DMS114 treated with DMSO at 0.1 percent for 48 hours (cell line): Measurements from ENCODE around the gene NMT2.

Experiments used
- DNase-seq: peaks from one replicate; lab custom pipeline; 2025; ENCODE audit not compliant: unreplicated experiment; lab: John Stamatoyannopoulos, UW

Gene NMT2

DNA sequence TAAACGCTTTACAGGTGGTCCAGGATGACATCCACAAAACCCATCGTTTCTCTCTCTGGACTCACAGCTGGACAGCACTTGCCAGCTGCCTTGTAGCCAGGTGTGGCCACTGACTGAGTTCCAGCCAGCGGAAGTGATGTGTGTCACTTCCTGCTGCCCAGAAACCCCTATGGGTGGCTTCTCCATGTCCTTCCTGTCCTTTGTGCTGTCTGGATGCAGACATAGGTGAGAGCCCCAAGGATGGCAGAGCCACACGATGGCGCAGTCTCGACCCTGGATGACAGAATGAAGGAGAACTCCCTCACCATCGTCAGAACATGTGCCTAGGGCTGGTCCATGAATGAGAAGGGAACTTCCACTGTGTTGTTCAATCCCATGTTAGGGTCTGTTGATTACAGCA lies 22.1 kb downstream of the NMT2 start:
- DNase-seq: no peak

DNA sequence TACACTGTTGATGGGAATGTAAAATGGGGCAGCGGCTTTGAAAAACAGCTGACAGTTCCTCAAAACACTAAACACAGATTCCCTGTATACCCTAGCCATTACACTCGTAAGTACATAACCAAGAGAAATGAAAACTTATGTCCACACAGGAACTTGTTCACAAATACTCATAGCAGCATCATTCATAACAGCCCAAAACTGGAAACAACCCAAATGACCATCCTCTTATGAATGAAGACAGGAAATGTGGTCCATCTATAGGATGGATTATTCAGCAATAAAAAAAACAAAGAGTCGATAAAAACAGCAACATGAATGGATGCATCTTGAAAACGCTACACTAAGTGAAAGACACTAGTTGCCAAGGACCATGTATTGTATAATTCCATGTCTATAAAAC lies 23.7 kb downstream of the NMT2 start:
- DNase-seq: no peak

- no peak for DNase-seq
Observed at GRCh38 chr10:15141136-15142054, 27.1 kb downstream of the NMT2 start.

- no peak for DNase-seq
Observed at GRCh38 chr10:15140698-15141097, 27.8 kb downstream of the NMT2 start.

GRCh38 chr10:15137636-15138035 lies 30.9 kb downstream of the NMT2 start:
- DNase-seq: no peak

DNA sequence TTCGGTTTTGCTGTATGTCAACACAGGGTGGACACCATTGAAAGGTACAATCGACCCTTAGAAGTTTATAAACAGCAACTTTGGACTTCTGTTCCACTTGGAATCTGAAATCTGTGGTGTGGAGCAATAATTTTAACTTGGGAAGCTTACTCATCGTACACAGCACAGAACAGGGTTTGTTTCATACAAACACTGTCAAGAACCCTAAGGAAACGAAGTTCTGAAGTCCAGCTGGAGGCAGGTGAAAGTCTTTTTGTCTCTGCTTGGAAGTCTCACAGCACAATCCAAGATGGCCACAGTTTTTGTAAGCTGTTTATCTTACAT lies 31.5 kb downstream of the NMT2 start:
- no peak for DNase-seq

DNA sequence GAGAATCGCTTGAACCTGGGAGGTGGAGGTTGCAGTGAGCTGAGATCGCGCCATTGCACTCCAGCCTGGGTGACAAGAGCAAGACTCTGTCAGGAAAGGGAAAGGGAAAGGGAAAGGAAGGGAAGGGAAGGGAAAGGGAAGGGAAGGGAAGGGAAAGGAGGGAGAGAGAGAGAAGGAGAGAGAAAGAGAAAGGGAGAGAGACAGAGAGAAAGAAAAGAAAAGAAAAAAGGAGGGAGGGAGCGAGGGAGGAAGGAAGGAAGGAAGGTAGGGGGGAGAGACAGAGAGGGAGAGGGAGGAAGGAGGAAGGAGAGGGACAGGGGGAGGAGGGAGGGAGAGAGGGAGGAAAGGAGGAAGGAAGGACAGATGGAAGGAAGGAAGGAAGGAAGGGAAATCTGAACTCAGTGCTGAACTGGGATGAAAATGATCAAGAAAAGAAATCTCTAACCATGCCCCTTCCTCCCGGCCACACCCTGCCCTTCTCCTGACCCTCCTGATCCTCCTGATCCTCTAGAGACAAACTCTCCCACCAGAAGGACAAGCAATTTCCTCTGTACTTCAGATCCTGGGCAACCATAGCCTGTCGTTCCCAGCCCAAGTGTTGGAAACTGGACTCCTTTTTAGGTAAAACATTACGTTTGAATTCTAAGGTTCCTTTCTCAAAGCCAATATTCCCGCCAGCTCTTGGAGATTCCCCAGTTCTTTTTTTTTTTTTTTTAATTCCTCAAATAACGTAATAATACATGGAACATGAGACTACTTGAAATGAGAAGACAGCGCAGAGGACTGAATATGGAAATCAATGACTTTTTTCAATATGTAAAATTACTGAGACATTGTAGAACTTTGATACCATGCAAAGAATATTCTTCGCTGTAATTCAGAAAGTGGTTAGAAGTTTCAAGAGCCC lies 32.1 kb downstream of the NMT2 start:
- DNase-seq: no peak

- no peak for DNase-seq
Observed at GRCh38 chr10:15131330-15131729, 37.2 kb downstream of the NMT2 start.

- DNase-seq: no peak
Observed at GRCh38 chr10:15124908-15125307, 43.6 kb downstream of the NMT2 start.

DNA sequence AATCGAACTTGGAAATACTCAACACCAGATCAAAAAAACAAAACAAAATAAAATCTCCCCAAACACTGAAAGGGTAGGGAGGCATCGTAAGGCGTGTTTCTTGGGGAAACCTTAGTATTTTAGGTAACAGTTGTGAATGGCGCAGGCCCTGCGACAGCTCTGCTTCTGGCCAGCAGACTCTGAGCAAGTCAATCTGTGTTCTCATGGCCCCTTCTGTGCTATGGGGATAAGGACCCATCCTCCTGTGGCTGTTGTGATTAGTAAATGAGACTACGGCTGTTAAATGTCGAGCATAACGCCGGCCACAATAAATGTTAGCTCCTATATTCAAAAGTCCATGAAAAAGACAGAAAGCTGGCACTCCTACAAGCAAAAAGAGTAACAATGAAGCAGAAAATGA lies 44.3 kb downstream of the NMT2 start:
- DNase-seq: no peak

DNA sequence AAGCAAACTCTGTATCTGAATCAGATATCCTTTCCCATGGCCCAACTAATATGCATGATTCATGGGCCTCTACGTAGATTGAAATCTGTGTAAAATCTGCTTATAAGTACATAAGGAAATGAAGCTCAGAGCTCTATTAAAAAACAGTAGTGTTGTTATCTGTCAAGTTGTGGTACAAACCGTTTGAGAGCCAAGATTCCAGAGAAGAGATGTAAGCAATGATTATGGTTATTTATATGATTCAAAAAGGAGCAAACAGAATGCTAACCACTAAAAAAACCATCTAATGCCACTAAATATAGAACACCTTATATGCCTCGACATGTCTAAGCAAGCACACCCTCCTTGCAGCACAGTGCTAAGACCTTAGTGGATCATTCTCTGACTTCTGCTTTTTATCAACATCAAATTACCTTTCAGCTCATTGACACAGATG lies 44.7 kb downstream of the NMT2 start:
- no peak for DNase-seq

DNA sequence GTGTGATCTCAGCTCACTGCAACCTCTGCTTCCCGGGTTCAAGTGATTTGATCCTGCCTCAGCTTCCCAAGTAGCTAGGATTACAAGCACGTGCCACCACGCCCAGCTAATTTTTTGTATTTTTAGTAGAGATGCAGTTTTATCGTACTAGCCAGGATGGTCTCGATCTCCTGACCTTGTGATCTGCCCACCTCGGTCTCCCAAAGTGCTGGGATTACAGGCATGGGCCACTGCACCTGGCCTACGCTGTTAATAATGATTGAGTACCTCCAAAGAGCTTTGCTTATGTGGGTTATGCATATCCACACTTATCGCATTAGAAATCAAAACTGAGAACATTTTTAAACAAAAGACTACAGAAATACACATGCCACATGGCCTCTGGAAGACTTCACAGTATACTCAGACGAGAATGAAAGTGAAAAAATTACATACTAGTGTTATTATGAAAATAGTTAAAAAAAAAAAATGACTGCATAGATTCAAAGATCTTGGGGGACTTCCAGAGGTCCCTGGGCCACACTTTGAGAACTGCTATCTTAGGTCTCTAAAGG lies 45.9 kb downstream of the NMT2 start:
- DNase-seq: no peak

DNA sequence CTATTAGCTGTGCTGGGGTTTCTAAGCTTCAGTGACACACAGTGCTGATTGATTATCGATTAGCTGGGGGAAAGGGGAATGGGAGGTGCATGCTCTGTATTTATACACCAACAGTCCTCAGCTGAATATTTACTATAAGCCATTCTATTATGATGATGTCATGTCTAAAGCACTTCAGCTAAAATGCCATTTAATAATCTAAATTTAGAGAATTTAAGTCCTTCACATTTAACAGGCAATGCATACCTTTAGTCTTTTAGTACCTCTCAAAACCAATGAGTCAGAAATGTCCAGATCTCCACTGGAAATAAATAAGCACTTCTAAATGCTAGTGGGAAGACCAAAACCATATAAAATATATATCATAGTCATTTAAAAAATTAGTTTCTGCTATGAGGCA lies 46.8 kb downstream of the NMT2 start:
- DNase-seq: no peak

DNA sequence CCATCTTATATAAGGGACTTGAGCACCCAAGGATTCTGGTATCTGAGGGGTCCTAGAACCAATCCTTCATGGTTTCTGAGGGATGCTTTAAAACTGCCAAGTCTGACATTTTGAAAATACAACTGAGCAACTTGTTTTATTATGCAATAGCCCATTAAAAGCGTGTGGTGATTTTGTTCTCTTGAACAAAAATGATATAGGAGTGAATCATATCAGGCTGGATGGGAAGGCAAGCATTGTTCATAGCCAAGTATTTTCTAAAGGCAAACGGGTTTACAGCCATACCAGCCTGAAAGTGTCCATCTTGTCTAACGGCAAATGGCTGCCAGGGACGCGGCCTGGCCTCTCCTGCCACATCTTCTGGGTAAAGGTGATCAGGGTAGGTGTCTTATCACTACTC lies 48.0 kb downstream of the NMT2 start:
- no peak for DNase-seq

DNA sequence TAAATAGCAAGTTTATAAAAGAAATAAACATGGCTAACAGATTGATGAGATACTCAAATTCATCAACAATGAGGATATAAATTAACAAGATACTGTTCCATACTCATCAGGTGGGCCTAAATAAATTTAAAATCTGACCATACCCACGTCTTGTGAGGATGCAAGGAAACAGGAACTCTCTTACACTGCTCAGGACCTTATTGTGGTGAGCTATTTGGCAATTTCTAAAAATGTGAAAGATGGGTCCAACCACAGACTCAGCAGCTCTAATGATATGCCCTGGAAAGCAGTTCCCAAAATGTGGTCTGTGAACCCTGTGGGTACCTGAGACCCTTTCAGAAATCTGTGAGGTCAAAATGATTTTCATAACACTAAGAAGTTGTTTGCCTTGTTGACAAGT lies 49.9 kb downstream of the NMT2 start:
- no peak for DNase-seq

- DNase-seq: no peak
Observed at GRCh38 chr10:15116225-15116624, 52.3 kb downstream of the NMT2 start.

DNA sequence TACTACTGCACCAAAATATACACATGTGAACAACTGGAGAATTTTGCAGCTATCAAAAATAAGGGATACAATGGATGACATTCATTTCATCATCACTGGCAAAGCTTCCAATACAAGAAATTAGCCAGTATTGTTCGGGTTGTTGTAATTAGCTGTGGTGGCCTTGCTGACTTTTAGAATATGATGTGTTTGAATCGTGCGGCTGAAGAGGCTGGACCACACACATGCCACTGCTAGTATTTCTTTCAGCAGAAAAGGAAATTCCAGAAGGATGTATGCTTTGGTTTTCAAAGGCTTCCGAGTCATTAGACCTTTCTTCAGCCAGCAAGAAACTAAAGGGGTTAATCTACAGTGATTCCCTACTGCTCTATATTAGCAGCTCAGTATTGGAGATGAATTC lies 54.7 kb downstream of the NMT2 start:
- no peak for DNase-seq

DNA sequence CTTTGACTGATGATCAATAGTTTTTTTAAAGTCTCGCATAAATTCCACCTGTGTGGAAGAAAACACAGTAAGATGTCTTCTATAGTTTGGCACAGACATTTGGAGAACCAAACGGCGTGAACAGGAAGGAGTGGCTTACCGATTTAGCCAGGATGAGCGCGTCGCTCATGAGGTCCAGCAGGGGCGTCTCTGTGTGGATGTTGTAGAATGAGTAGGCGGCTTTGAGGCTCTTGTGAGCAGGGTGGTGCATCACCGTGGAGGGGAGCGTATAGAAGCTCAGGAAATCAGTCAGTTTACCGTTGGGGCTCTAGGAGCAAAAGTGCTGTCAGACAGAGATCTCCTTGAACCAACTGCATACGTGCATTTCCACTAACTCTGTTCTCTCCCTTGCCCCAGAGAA lies 55.8 kb downstream of the NMT2 start:
- DNase-seq: no peak

DNA sequence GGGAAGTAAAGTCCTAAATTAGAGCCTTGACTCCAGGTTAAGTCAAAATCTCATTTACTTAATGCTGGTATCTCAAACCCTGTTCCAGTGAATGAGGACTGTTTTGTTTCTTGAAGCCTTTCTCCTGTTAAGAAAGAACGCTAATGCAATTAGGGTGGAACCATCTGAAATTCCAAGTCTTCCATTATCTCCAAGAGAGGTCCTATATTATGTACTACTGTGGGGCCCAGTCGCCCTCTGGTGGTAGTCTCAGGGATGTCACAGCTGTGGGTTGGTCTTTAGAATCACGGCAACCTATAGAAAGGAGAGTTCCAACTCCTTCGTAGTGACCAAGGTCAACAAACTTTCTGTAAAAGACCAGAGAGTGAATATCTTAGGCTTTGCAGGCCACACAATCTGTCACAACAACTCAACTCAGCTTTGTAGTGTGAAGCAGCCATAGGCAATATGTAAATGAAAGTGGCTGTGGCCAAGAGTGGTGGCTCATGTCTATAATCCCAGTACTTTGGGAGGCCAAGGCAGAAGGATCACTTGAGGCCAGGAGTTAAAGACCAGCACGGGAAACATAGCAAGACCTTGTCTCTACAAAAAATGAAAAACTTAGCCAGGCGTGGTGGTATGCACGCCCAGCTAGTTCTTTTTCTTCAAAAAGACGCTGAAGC lies 62.0 kb downstream of the NMT2 start:
- peak; percentile 68 for DNase-seq

- no peak for DNase-seq
Observed at GRCh38 chr10:15103513-15103912, 65.0 kb downstream of the NMT2 start.

DNA sequence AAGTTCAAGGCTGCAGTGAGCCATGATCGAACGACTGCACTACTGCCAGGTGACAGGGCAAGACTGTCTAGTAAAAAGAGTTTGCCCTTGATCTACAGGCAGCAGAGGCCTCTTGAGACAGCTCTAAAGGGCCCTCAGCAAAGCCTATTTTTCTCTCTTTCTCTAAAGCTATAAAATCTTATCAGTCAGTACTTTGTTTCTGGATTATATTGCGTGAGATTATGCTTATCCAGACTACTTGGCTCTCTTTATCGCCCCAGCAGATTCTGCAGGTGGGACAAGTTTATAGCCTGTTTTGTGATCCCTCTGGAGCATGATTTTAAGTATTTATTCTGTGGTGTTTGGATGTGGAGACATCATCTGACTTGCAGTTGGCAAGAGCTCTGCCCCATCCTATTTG lies 68.6 kb downstream of the NMT2 start:
- no peak for DNase-seq
